Activated CD8-positive, alpha-beta memory T cell treated with anti-CD3 and anti-CD28 coated beads, Interleukin-2, amount 10 ng/mL, durations not matched to agents 7 days and 5 days (primary cell): Measurements from ENCODE around the gene TNS1. TPM values are rescaled to one million over a fixed set of nuclear protein-coding genes. Genes with fewer than 3 reads are reported as not detected.
"Not testable (repeated sequence)": the region's sequence is repeated elsewhere in the genome, so short reads cannot be mapped to it uniquely, and the experiment has no call there.

Source experiments
- ATAC-seq: fragments of 150-1000 bp; cut with Tn5 transposase; one replicate; pipeline ENCODE4 v1.10.0; 2021; ENCODE audit warnings: moderate library complexity
- CTCF ChIA-PET: fragments of 350-600 bp; sonication (Branson Sonifier 250); formaldehyde crosslinking; loops from one replicate; lab custom pipeline; 2021; ENCODE audit warnings: antibody characterized with exemption; lab: Charles Lee
- DNase-seq: peaks from one replicate; pipeline ENCODE4 v3.0.0-alpha.2; 2020
- H3K27ac Mint-ChIP-seq: one replicate; pipeline ENCODE4 v1.8.0; 2021; ENCODE audit warnings: mild to moderate bottlenecking, mixed read lengths
- H3K27me3 Mint-ChIP-seq: one replicate; pipeline ENCODE4 v1.8.0; 2021; ENCODE audit warnings: mixed read lengths
- H3K36me3 Mint-ChIP-seq: one replicate; pipeline ENCODE4 v1.8.0; 2021; ENCODE audit warnings: mild to moderate bottlenecking, mixed read lengths
- H3K4me1 Mint-ChIP-seq: one replicate; pipeline ENCODE4 v1.8.0; 2021; ENCODE audit warnings: mixed read lengths
- H3K4me3 Mint-ChIP-seq: one replicate; pipeline ENCODE4 v1.8.0; 2021; ENCODE audit warnings: mild to moderate bottlenecking, moderate library complexity, mixed read lengths
- H3K9me3 Mint-ChIP-seq: one replicate; pipeline ENCODE4 v1.8.0; 2022; ENCODE audit warnings: low read depth, mixed read lengths
- total RNA-seq, 2 experiments: library from RNA; stranded (reverse); gene quantifications; one replicate each; pipeline ENCODE4 v1.2.3, GENCODE V29; 2021

The TNS1 gene
- total RNA-seq, 2 experiments from 2014 or later: 1.4 to 4.4 TPM

DNA sequence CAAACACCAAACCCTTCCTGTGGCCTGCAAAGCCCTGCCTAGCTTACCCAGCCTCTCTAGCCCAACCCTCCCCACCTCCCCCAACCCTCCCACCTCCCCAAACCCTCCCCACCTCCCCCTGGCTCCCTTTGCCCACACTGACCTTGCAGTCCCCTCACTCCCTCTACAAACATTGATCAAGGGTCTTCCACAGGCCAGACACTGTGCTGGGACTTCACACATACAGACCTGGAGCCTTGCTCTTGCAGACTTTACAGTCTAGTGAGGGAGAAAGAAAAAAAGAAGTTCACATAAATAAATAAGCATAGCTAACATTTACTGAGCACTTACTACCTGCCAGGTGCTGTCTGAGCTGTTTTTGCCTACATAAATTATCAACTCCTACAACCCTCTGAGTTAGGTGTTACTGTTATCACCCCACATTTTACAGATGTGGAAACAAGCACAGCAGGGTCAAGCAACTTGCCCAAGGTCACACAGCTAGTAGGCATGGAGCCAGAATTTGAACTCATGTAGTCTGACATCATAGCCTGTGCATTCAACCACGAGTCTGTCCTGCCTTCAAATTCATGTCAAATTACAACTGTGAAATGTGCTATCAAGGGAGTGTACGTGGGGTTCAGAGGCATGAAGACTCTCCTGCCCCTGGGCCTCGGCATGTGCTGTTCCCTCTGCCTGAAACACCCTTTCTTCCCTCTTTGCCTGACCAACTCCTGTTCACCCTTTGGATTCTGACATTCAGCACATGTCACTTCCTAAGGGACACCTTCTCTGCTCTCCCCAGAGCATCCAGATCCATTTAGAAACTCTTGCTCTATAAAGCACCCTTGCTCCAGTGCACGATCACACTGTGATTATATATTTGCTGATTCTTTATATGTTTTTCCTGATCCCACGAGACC is 209.9 kb downstream of the TNS1 start:
- CTCF ChIA-PET: interaction anchor here (1.1 to 9.3 kb wide), 3 partner anchors 13 to 195 kb away, joined by 3 to 156 read pairs (median 85); no protein-coding TSS in a partner anchor
- Mint-ChIP-seq H3K27me3 (no peaks in the 10 kb centered on the region), H3K4me1 (peaks cover 18% of the 10 kb centered on the region), H3K36me3 (no peaks in the 10 kb centered on the region), H3K9me3 (no peaks in the 10 kb centered on the region), H3K4me3 (no peak overlapping the region), H3K27ac (no peak overlapping the region)
- ATAC-seq (no peak), DNase-seq (peak; percentile 16)

DNA sequence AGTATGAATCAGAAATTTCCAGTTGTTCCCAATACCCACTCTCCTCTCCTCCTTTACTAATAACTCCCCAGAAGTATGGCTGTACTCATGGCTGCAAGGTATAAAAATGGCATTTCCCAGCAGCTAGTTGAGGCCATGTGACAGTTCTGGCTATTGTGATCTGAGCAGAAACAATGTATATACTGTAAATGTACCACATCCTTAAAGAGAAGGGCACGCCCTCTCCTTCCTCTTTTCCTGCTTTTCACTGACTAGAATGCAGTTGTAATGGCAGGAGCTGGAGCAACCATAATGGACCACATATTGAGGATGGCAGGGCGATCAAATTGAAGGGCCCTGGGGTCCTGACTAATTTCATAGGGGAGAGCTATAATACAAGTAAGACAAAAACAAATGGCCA is 211.2 kb downstream of the TNS1 start:
- peaks cover 16% of the 10 kb centered on the region for H3K4me1 Mint-ChIP-seq
- H3K27ac Mint-ChIP-seq: no peak overlapping the region
- DNase-seq (no peak), ATAC-seq (no peak)
- CTCF ChIA-PET: interaction anchor here (1.1 to 9.3 kb wide), 3 partner anchors 12 to 196 kb away, joined by 3 to 156 read pairs (median 85); no protein-coding TSS in a partner anchor
- H3K27me3 Mint-ChIP-seq: no peaks in the 10 kb centered on the region
- H3K36me3 Mint-ChIP-seq: no peaks in the 10 kb centered on the region
- H3K9me3 Mint-ChIP-seq: no peaks in the 10 kb centered on the region
- H3K4me3 Mint-ChIP-seq: no peak overlapping the region

DNA sequence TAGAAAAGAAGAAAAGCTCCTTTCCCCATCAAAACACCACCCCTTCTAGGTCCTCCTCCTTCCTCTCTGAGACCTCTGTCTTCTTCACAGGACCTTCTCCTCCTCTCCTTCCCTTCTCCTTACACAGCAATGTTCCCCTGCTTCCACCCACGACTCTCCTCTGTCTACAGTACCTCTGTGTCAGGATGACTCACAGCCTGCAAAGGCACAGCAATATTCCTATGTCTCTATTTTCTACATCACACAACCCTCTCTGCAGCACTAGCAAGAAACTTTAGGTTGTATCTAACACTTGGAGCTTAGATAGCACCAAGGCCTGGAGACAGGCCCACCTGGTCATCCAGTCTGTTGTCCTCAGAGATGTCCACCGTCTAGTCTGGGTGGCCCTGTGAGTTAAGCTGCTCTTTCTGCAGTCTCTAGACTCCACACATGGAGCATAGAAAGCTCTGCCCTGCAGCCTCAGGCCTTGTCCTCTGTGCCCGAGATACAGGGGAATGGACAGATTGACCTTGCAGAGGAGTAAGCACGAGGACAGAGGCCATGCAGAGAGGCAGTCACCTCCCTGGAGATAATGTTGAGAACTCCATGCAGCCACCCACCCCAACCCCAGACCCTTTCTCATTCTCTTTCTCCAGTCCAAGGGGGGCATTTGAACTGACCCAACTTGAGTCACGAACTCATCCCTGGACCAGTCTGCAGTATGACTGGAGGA is 212.0 kb downstream of the TNS1 start:
- Mint-ChIP-seq H3K4me1 (peaks cover 16% of the 10 kb centered on the region), H3K36me3 (no peaks in the 10 kb centered on the region), H3K9me3 (no peaks in the 10 kb centered on the region), H3K27ac (peak overlapping the region; percentile 60), H3K4me3 (peak overlapping the region; percentile 73), H3K27me3 (no peaks in the 10 kb centered on the region)
- CTCF ChIA-PET: interaction anchor here (0.6 to 9.3 kb wide), 10 partner anchors 9 to 1791 kb away, joined by 3 to 156 read pairs (median 9); partner anchors contain the start of gene RUFY4
- peak; percentile 8 for ATAC-seq
- peak; percentile 28 for DNase-seq

DNA sequence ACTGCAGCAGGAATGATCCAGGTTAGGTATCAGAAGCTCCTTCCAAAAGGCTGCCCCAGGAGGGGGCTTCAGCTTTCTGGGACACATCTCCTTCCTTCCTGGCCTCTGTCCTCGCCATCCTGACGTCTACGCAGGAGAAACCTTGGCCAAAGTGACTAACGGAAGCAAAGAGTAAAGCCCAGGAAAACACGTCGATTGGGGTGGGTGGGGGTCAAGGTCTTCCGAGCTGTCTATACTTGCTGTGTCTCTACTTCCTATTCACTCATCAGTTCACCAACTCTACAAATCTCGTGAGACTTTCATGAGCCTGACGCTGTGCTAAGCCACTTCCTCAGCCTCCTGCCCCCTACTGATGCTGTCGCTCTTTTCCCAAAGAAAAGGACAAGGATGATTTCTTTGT is 212.6 kb downstream of the TNS1 start:
- Mint-ChIP-seq H3K36me3 (no peaks in the 10 kb centered on the region), H3K9me3 (no peaks in the 10 kb centered on the region), H3K27ac (peak overlapping the region; percentile 60), H3K4me1 (peaks cover 19% of the 10 kb centered on the region), H3K27me3 (no peaks in the 10 kb centered on the region), H3K4me3 (peak overlapping the region; percentile 73)
- DNase-seq (peak; percentile 59), ATAC-seq (peak; percentile 81)
- CTCF ChIA-PET: interaction anchor here (0.6 to 9.3 kb wide), 17 partner anchors 9 to 1792 kb away, joined by 3 to 156 read pairs (median 5); partner anchors contain the start of gene RUFY4

DNA sequence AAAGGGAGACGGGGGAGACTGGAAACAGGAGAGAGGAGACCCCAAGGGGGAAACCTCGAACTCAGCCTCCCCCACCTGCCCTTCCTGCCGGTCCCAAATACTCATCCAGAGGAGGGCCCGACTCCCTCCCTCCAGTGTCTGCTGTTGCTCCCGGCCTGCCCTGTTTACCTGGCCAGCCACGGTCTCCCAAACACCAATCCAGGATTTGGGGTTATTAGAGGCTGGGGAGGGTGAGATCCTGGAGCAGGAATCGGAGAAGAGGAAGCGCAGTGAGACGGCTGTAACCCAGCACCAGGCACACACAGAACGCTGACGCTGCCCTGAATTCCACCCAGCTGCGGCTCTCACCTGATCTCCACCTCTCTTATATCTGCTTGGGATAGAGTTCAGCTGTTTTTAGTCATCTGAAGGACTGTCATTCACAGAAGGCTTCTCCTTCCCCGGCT is 213.0 kb downstream of the TNS1 start:
- Mint-ChIP-seq H3K4me3 (peak overlapping the region; percentile 73), H3K4me1 (peaks cover 20% of the 10 kb centered on the region), H3K9me3 (no peaks in the 10 kb centered on the region), H3K27me3 (no peaks in the 10 kb centered on the region), H3K36me3 (no peaks in the 10 kb centered on the region), H3K27ac (peak overlapping the region; percentile 60)
- CTCF ChIA-PET: interaction anchor here (0.6 to 9.3 kb wide), 28 partner anchors 10 to 1792 kb away, joined by 3 to 156 read pairs (median 4); partner anchors contain the start of gene RUFY4
- DNase-seq (peak; percentile 38), ATAC-seq (peak; percentile 13)

DNA sequence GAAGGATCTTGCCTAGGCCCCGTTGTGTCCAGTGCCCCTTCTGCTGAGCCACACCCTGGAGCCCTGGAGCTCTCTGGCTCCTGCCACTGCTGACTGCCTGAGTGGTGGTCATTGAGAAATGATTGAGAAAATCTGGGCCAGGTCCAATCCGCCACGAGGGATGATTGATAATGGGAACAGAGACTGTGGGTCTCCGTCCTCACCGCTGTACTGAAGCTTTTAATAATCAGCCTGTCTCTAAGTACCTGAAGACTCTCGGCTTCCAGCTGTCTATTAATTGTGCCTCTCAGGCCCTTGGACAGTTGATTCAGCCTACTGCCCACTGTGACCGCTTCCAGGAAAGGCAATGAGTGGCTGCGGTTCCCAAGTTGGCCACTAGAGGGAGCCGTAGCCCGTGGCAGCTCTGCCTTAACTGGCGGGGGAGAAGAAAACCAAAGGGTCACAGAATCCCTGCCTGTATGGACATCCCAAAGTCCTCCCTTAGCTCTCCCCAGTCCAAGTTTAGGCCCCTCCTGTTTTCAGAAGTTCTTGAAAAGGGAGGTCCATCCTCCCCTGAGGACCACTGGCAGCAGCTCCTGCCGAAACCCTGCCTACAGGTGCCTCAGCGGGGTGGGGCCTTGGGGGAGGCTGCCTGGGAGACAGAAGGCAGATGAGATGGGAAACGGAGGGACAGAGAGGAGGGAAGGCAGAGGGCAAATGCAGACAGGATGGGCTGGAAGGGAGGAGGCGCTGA is 213.6 kb downstream of the TNS1 start:
- peak overlapping the region; percentile 73 for H3K4me3 Mint-ChIP-seq
- DNase-seq: peak; percentile 84
- H3K27ac Mint-ChIP-seq: peak overlapping the region; percentile 60
- no peaks in the 10 kb centered on the region for H3K9me3 Mint-ChIP-seq
- peak; percentile 41 for ATAC-seq
- H3K27me3 Mint-ChIP-seq: no peaks in the 10 kb centered on the region
- peaks cover 20% of the 10 kb centered on the region for H3K4me1 Mint-ChIP-seq
- H3K36me3 Mint-ChIP-seq: no peaks in the 10 kb centered on the region
- CTCF ChIA-PET: interaction anchor here (0.8 to 9.3 kb wide), 30 partner anchors 10 to 285 kb away, joined by 3 to 156 read pairs (median 4); partner anchors contain the start of gene RUFY4

DNA sequence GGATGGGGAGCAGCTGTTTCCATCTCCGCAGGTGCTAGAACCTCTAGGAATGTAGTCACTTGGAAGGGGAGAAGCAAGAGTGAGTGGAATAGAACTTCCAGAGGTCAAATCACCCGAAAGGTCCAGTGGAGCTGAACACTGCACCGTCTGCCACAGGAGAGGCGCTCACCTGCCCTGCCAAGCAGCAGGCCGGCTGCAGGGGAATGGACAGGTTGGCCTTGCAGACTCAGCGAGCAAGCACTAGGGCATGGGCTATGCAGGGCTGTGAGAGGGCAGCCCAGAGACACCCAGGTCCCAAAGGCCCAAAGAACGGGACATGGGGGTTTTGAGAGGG is 214.2 kb downstream of the TNS1 start:
- ATAC-seq: no peak

DNA sequence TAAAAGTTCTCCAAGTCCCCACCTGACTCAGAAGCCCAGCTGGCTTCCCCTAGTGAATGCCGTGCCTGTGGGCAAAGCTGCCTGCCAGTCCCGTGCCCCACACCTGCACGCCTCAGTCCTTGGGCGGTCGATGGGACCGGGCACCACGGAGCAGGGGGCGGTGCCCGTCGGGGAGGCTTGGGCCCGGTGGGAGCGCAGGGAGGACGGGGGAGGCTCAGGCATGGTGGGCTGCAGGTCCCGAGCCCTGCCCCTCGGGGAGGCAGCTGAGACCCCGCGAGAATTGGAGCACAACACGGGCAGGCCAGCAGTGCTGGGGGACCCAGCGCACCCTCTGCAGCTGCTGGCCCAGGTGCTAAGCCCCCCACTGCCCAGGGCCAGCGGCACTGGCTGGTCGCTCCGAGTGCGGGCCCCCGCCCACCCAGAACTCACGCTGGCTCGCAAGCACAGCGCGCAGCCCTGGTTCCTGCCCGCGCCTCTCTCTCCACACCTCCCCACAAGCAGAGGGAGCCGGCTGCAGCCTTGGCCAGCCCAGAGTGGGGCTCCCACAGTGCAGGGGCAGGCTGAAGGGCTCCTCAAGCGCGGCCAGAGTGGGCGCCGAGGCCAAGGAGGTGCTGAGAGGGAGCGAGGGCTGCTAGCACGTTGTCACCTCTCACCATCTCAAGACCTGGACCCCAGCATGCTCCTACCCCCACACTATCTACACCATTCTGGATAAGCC is 215.5 kb downstream of the TNS1 start:
- peaks cover 3% of the 10 kb centered on the region for H3K36me3 Mint-ChIP-seq

More for the DNA sequence above, 214.2 kb downstream of the TNS1 start:
- peaks cover 20% of the 10 kb centered on the region for H3K4me1 Mint-ChIP-seq
- no peaks in the 10 kb centered on the region for H3K9me3 Mint-ChIP-seq
- no peaks in the 10 kb centered on the region for H3K36me3 Mint-ChIP-seq
- no peaks in the 10 kb centered on the region for H3K27me3 Mint-ChIP-seq
- peak; percentile 34 for DNase-seq
- H3K4me3 Mint-ChIP-seq: no peak overlapping the region
- no peak overlapping the region for H3K27ac Mint-ChIP-seq
- CTCF ChIA-PET: interaction anchor here (0.9 to 9.3 kb wide), 22 partner anchors 10 to 285 kb away, joined by 3 to 156 read pairs (median 3); partner anchors contain the start of gene RUFY4

DNA sequence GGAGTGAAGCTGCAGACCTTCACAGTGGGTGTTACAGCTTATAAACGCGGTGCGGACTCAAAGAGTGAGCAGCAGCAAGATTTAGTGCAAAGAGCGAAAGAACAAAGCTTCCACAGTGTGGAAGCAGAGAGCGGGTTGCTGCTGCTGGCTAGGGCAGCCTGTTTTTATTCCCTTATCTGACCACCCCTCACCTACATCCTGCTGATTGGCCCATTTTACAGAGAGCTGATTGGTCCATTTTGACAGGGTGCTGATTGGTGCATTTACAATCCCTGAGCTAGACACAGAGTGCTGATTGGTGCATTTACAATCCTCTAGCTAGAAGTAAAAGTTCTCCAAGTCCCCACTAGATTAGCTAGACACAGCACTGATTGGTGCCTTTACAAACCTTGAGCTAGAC is 216.2 kb downstream of the TNS1 start:
- H3K4me1 Mint-ChIP-seq: peaks cover 18% of the 10 kb centered on the region
- not testable (repeated sequence) for ATAC-seq, H3K9me3 Mint-ChIP-seq, H3K4me3 Mint-ChIP-seq, H3K36me3 Mint-ChIP-seq, H3K27ac Mint-ChIP-seq, H3K27me3 Mint-ChIP-seq
- DNase-seq: peak; percentile 11
- CTCF ChIA-PET: interaction anchor here (0.8 to 9.3 kb wide), 24 partner anchors 9 to 1094 kb away, joined by 3 to 156 read pairs (median 4); no protein-coding TSS in a partner anchor

More for the DNA sequence above, 215.5 kb downstream of the TNS1 start:
- ATAC-seq: no peak
- H3K4me1 Mint-ChIP-seq: peaks cover 20% of the 10 kb centered on the region
- no peaks in the 10 kb centered on the region for H3K27me3 Mint-ChIP-seq
- CTCF ChIA-PET: interaction anchor here (1.1 to 9.3 kb wide), 15 partner anchors 8 to 287 kb away, joined by 3 to 156 read pairs (median 7); no protein-coding TSS in a partner anchor
- no peak overlapping the region for H3K27ac Mint-ChIP-seq
- H3K4me3 Mint-ChIP-seq: no peak overlapping the region
- peak; percentile 33 for DNase-seq
- H3K9me3 Mint-ChIP-seq: peaks cover 2% of the 10 kb centered on the region

DNA sequence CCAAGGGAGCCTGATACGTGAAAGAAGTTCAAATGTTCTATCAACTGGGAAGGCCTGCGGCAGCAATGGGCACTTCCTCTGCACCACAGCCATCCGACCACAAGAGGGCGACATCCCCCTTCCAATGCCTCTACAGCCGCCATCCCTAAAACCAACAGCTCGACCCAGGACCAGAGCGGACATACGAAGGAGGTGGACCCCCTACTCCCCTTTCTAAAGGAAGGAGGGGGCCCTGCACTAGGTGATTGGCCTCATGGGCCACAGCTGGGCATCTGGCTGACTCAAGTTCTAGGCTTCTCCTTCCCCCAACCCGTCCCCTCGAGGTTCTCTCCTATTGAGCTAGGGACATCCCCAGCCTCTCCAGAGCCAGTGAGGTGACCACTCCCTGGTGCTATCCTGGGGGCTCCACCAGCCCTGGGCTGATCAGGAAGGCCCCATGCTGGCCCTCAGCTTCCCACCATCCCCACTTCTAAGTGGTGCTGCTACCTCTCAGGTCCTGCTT is 217.2 kb downstream of the TNS1 start:
- no peak overlapping the region for H3K4me3 Mint-ChIP-seq
- peak; percentile 81 for DNase-seq
- CTCF ChIA-PET: interaction anchor here (0.6 to 9.3 kb wide), 45 partner anchors 9 to 1093 kb away, joined by 3 to 156 read pairs (median 4); partner anchors contain the start of gene RUFY4
- ATAC-seq: peak; percentile 65
- H3K27ac Mint-ChIP-seq: no peak overlapping the region
- H3K36me3 Mint-ChIP-seq: peaks cover 3% of the 10 kb centered on the region
- H3K27me3 Mint-ChIP-seq: no peaks in the 10 kb centered on the region
- peaks cover 14% of the 10 kb centered on the region for H3K4me1 Mint-ChIP-seq
- H3K9me3 Mint-ChIP-seq: peaks cover 2% of the 10 kb centered on the region

DNA sequence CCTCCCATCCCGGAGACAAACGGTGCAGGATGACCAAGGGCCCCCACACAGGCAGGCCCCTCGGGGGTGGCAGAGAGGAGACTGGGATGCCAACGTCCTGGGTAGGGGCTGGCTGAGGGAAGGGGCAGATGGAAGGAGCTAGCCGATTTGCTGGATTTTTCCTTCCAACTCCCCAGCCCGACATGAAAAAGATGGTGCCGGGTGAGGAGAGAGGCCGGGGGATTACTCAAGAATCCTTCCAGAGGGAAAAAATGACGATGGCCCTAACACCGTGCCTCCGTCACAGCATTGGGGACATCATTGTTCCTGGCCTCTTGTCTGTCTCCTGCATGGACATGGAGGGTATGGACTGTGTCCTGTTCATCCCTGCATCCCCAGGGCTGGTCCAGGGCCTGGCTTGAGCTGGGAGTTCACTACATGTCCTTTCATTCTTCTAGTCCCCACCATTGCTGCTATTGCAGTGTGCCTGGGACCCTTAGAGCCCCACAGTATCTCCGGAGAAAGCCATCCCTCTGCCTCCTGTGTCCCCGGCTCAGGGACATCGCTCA is 217.7 kb downstream of the TNS1 start:
- Mint-ChIP-seq H3K4me1 (peaks cover 9% of the 10 kb centered on the region), H3K27me3 (no peaks in the 10 kb centered on the region), H3K36me3 (peaks cover 3% of the 10 kb centered on the region), H3K4me3 (no peak overlapping the region), H3K27ac (no peak overlapping the region), H3K9me3 (peaks cover 2% of the 10 kb centered on the region)
- ATAC-seq (peak; percentile 13), DNase-seq (peak; percentile 28)
- CTCF ChIA-PET: interaction anchor here (0.7 to 9.3 kb wide), 32 partner anchors 8 to 289 kb away, joined by 3 to 156 read pairs (median 5); partner anchors contain the start of gene RUFY4
